ENCODE measurements around the gene CEP89. TPM values are rescaled to one million over a fixed set of nuclear protein-coding genes. Genes with fewer than 3 reads are reported as not detected.
"Not testable (repeated sequence)": the region's sequence is repeated elsewhere in the genome, so short reads cannot be mapped to it uniquely, and the experiment has no call there.

The CEP89 gene
- polyA plus RNA-seq, 1 donor = 17.0 TPM

DNA sequence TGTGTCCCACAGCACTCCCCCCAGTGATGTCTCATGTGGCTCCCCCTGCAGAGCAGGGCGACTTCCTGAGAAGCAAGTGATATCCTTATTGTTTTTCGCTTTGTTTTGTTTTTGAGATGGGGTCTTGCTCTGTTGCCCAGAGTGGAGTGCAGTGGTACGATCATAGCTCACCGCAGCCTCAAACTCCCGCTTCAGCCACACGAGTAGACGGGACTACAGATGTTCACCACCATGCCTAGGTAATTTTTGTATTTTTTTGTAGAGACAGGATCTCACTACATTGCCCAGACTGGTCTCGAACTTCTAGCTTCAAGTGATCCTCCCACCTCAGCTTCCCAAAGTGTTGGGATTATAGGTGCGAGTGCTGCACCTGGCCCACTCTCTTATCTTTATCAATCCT is 5.0 kb downstream of the CEP89 start:
- no peak for DNase-seq (ENCODE audit: low read depth)

DNA sequence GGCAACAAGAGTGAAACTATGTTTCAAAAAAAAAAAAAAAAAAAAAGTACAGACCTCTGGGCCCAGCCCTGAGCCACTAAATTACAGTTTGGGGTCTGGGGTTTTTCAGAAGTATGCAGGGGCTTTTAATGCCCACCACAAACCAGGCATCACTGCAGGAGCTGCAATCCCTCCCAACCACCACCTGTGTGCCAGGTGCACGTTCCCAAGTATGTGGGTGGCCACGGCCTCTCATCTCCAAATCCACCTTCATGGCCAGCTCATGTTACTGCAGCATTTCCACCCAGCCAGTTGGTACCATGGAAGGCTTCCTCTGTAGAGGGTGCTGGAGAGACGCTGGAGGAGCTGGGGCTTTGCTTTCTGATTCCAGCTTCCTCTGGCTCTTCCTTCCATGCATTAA is 26.5 kb downstream of the CEP89 start:
- no peak for DNase-seq (ENCODE audit: low read depth)

GRCh38 chr19:32941273-32941672 is 30.5 kb downstream of the CEP89 start:
- not testable (repeated sequence) for DNase-seq (ENCODE audit: low read depth)

DNA sequence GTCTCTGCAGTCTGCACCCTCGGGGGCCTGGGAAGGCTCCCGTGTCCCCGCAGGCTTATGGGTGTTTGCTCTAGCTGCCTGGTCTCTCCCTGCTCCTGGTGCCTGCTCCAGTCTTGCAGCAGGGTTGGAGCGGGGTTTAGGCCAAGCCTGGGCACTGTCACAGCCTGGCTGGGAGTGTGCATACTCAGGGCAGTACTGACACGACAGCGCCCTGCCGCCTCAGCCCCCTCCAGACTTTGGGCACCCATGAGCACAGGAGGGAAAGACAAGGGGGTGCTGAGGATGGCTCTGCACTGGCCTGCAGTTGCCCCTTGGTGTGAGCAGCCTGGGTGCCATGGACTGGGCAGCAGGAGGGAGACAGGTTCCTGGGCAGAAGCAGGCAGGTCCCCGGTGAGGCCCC is 35.7 kb downstream of the CEP89 start:
- no peak for DNase-seq (ENCODE audit: low read depth)

DNA sequence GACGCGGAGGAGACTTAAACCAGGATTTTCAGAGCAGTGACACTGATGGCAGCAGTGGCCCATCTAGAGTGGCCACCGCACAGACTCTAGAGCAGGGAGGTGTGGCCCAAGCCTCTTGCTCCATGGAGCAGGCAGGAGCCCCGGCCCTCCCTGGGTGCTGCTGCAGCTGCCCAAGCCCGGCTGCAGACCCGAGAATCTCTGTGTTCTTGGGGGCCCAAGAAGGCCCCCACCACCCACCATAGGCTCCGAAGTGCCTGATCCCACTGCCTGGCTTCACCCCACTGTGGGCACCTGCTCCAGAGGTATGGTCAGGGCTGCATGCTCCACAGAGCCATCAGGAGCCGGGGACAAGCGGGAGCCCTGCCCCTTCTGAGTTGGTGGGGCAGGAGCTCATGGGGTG is 36.1 kb downstream of the CEP89 start:
- no peak for DNase-seq (ENCODE audit: low read depth)

DNA sequence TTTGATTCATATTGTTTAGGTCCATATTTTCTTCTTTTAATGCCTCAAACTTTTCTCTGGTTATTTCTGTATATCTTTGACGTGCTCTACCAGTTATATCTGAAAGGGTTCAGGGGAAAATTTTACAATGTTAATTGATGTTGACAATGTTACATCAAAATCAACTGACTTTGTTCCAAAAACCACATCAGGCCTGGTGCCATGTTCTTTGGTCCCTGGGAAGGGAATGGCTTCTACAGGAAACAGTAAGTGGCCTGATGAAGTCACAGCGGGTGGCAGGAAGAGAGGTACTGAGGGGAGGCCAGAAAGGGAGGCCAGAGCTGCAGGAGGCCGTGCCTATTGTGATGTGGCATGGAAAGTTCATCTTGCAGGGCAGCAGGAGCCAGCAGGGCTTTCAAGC is 38.2 kb downstream of the CEP89 start:
- DNase-seq (ENCODE audit: low read depth) = no peak

DNA sequence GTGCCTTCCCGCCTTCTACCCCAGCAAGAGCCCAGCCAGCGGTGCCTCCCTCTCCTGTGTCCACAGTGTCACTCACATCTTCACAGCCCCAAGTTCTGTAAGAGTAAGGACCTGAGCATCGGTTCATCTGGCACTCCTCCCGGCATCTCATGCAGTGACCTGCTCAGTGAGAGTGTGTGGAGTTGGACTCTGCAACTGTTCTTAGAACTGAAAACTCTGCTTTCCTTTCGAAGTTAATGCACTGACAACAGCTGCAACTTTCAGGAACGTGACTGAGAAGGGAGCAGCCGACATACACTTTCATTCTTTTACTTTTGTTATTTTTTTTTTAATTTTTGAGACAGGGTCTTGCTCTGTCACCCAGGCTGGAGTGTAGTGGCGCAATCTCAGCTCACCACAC is 41.2 kb downstream of the CEP89 start:
- no peak for DNase-seq (ENCODE audit: low read depth)

DNA sequence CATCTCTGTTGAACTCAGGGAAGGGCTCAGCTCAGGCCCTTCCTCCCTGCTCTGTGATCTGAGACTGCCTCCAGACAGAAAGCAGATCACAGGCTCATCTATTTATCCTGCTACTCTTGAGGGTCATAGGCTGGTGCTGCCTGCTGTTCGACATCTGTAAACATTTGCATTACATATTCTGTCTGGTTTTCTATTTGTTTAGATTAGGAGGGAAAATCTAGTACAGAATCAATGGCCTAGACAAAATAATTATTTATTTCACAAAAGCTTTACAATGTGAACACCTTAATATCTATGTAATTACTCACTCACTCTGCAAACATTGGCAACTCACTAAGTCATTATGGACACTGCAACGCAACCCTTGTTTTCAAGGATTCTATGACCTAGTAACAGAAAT is 43.0 kb downstream of the CEP89 start:
- no peak for DNase-seq (ENCODE audit: low read depth)

DNA sequence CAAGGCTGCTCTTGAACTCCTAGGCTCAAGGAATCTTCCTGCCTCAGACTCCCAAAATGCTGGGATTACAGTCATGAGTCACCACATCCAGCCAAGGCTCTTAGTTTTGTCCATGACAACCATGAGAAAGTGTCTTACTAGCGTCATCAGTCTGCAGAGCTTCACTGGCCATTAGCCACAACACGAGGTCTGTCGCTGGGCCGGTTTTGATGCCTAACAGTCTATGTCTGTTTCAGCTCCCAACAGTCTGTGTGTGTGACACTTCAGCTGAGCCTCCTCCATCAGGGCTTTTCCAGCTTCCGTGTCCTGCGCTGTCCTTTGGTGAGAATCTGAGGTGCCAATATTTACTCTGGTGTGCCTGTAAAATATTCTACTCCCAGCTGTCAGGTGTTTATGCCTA is 47.6 kb downstream of the CEP89 start:
- DNase-seq (ENCODE audit: low read depth) = no peak

GRCh38 chr19:32921624-32922023 is 50.1 kb downstream of the CEP89 start:
- no peak for DNase-seq (ENCODE audit: low read depth)

- no peak for DNase-seq (ENCODE audit: low read depth)
Observed at GRCh38 chr19:32919365-32919764, 52.4 kb downstream of the CEP89 start.

DNA sequence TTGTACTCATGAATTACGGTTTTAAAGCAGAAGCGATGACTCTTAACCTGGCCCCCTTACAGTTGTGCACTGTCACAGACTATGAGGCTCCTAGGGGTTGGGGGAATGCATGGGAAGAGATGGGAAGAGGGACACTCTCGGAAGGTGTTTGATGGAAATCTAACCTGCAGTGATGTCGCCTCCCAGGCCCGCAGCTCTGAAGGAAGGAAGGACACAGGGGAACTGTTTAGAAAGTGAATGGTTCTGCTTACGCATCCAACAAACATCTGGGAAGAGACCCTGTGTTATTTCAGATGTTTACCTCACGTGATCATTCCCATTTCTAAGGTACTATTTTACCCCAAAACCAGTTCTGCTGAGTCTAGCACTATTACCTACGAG is 54.2 kb downstream of the CEP89 start:
- DNase-seq (ENCODE audit: low read depth) = no peak

GRCh38 chr19:32916969-32917615 is 54.7 kb downstream of the CEP89 start:
- no peak for DNase-seq (ENCODE audit: low read depth)

DNA sequence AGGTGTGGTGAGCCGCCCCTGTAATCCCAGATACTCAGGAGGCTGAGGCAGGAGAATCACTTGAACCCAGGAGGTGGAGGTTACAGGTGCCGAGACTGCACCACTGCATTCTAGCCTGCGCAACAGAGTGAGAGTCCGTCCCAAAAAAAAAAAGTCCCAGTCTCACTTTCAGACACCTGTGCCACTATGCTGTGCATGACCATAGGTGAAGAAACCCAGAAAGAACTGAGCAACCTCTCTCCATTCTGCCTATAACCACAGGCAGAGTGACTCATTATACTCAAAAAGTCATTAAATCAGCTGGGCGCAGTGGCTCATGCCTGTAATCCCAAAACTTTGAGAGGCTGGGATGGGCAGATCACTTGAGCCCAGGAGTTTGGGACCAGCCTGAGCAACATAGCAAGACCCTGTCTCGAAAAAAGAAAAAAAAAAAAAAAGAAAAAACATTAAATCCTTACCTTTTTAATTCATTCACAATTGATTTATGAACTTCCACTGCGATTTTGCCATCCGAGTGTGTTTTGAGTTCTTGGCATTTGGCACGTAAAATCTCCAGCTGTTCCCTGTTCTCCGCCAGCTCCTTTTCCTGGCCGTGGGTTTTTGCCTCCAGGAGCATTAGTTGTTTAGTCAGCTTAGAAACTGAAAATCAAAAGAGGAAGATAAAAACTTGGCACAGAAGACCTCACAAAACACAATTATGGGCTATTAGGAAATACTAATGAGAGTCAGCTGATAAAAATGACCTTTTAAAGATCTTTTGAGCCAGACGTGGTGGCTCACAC is 56.7 kb downstream of the CEP89 start:
- DNase-seq (ENCODE audit: low read depth) = no peak

GRCh38 chr19:32911467-32911866 is 60.3 kb downstream of the CEP89 start:
- DNase-seq (ENCODE audit: low read depth) = no peak

DNA sequence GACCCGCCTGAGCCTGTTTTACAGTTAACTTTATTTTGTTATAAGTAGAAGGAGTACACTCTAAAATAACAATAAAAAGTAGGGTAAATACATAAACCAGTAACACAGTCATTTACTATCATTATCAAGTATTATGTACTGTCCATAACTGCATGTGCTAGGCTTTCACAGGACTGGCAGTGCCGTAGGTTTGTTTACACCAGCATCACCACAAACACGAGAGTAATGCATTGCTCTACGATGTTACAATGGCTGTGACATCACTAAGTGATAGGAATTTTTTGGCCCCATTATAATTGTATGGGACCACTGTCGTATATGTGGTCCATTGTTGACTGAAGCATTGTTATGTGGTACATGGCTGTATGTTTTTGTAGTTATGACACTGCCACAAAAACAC is 60.9 kb downstream of the CEP89 start:
- no peak for DNase-seq (ENCODE audit: low read depth)

DNA sequence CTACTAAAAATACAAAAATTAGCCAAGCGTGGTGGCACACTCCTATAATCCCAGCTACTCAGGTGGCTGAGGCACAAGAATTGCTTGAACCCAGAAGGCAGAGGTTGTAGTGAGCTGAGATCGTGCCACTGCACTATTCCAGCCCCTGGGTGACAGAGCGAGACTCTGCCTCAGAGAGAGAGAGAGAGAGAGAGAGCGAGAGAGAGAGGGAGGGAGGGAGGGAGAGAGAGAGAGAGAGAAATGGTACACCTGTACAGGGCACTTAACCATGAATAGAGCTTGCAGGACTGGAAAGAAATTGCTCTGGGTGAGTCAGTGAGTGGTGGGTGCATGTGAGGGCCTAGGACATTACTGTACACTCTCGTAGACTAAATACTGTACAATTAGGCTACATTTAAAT is 61.7 kb downstream of the CEP89 start:
- no peak for DNase-seq (ENCODE audit: low read depth)

GRCh38 chr19:32909257-32909656 is 62.5 kb downstream of the CEP89 start:
- no peak for DNase-seq (ENCODE audit: low read depth)

- no peak for DNase-seq (ENCODE audit: low read depth)
Observed at GRCh38 chr19:32908641-32909190, 63.0 kb downstream of the CEP89 start.

DNA sequence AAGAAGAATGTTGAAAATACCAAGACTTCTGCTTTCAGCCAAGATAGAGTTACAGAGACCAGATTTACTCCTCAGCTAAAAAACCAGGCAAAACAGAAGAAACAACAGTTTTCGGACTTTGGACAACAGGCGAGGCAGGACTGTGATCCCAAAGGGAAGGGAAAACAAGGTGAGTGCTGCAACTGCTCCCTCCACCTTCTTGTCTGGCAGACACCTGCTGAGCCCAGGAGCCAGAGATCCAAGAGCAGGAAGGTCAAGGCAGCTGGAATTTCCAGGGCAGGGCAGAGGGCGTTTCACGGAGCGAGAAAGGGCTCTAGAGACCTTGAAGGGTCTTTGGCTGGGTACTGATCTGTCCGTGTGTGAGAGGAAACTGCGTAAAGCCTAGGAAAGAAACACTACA is 69.3 kb downstream of the CEP89 start:
- no peak for DNase-seq (ENCODE audit: low read depth)

DNA sequence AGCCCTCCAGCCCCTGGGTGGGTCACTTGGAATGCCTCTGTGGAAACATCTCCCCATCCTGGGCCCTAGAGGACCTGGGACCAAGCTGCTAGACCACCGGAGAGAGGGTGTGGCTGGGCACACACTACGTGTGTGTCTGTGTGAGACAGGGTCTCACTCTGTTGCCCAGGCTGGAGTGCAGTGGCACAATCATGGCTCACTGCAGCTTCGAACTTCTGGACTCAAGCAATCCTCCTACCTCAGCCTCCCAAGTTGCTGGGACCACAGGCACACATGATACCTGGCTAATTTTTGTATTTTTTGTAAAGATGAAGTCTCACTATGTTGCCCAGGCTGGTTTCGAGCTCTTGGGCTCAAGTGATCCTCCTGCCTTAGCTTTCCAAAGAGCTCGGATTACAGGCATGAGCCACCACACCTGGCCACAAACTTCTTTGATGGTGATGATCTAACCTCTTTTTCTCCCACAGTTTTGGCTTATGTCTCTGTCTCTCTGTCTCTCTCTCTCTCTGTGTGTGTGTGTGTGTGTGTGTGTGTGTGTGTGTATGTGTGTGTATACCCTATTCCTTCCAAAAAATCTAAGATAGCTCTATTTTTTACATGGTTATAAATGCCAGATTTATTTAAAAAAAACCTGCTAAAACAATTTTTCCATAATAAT is 70.1 kb downstream of the CEP89 start:
- no peak for DNase-seq (ENCODE audit: low read depth)

- DNase-seq (ENCODE audit: low read depth) = no peak
Observed at GRCh38 chr19:32896516-32897214, 75.1 kb downstream of the CEP89 start.
